ENCODE results near the gene TPRG1L. TPM values are rescaled to one million over a fixed set of nuclear protein-coding genes. Genes with fewer than 3 reads are reported as not detected.

The TPRG1L gene
- total RNA-seq, 1 experiment from 2014 or later = 13.7 TPM

DNA sequence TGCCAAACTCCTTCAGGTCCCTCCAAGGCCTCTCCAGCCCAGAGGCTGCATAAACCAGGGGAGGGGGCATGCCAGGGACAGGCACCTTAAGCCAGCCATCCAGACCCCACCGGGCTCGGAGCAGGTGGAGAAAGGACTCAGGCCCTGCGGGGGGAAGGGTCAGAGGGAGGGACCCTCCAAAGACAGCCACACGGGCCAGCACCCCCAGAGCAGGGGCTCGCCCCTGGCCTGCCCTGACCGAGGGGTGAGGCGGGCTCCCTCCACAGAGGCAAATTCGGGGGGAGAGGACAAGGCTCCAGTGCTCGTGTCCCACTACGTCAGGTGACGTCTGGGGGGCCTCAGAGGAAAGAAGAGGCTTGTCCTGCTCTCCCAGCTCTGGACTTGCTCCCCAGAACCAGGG lies 21.7 kb upstream of the TPRG1L start:
- Histone ChIP-seq H3K4me1 (ENCODE audit: insufficient read depth, low read length, poor library complexity, severe bottlenecking) (no peaks in the 10 kb centered on the region), H3K4me3 (ENCODE audit: low read depth, low read length, poor library complexity, severe bottlenecking) (no peak overlapping the region), H3K36me3 (ENCODE audit: insufficient read depth, low read length, poor library complexity, severe bottlenecking) (no peaks in the 10 kb centered on the region), H3K27ac (ENCODE audit: low read depth, low read length, poor library complexity, severe bottlenecking) (no peak overlapping the region), H3K9me3 (ENCODE audit: low read depth, low read length, poor library complexity, severe bottlenecking) (no peaks in the 10 kb centered on the region), H3K27me3 (replicated peaks; ENCODE audit: insufficient read depth, low read depth, low read length, poor library complexity) (no peaks in the 10 kb centered on the region)
- no peak for DNase-seq (ENCODE audit: low spot score)
- ChIA-PET POLR2A (ENCODE audit: low non-redundant PET) (no interaction called here), CTCF (no interaction called here)
- intact Hi-C loops (cut with micrococcal nuclease; ENCODE audit: unreplicated experiment) = no loop called here
- no TSS peak for BruUV-seq (replicated peaks)
- TF ChIP-seq CTCF (conservative IDR thresholded peaks at IDR 0.05; ENCODE audit: low read depth, low read length) (no peak), EZH2 (IDR thresholded peaks at IDR 0.05; ENCODE audit: borderline replicate concordance, low read depth, low read length, poor library complexity, severe bottlenecking) (no peak)

- no peaks in the 10 kb centered on the region for H3K27me3 ChIP-seq (replicated peaks; ENCODE audit: insufficient read depth, low read depth, low read length, poor library complexity)
- POLR2A ChIA-PET (ENCODE audit: low non-redundant PET) = no interaction called here
- no peak overlapping the region for H3K27ac ChIP-seq (ENCODE audit: low read depth, low read length, poor library complexity, severe bottlenecking)
- H3K4me1 ChIP-seq (ENCODE audit: insufficient read depth, low read length, poor library complexity, severe bottlenecking) = no peaks in the 10 kb centered on the region
- H3K4me3 ChIP-seq (ENCODE audit: low read depth, low read length, poor library complexity, severe bottlenecking) = no peak overlapping the region
- TF ChIP-seq EZH2 (IDR thresholded peaks at IDR 0.05; ENCODE audit: borderline replicate concordance, low read depth, low read length, poor library complexity, severe bottlenecking) (no peak), CTCF (conservative IDR thresholded peaks at IDR 0.05; ENCODE audit: low read depth, low read length) (no peak)
- BruUV-seq (replicated peaks) = no TSS peak
- CTCF ChIA-PET = no interaction called here
- no peaks in the 10 kb centered on the region for H3K9me3 ChIP-seq (ENCODE audit: low read depth, low read length, poor library complexity, severe bottlenecking)
- H3K36me3 ChIP-seq (ENCODE audit: insufficient read depth, low read length, poor library complexity, severe bottlenecking) = no peaks in the 10 kb centered on the region
- intact Hi-C loops (cut with micrococcal nuclease; ENCODE audit: unreplicated experiment) = no loop called here
- no peak for DNase-seq (ENCODE audit: low spot score)
Measured at GRCh38 chr1:3603571-3604467, 21.0 kb upstream of the TPRG1L start.

GRCh38 chr1:3604468-3604974 lies 20.3 kb upstream of the TPRG1L start:
- TF ChIP-seq CTCF (conservative IDR thresholded peaks at IDR 0.05; ENCODE audit: low read depth, low read length) = no peak
- TF ChIP-seq EZH2 (IDR thresholded peaks at IDR 0.05; ENCODE audit: borderline replicate concordance, low read depth, low read length, poor library complexity, severe bottlenecking) = no peak
- Histone ChIP-seq H3K27ac (ENCODE audit: low read depth, low read length, poor library complexity, severe bottlenecking) (no peak overlapping the region), H3K36me3 (ENCODE audit: insufficient read depth, low read length, poor library complexity, severe bottlenecking) (no peaks in the 10 kb centered on the region), H3K9me3 (ENCODE audit: low read depth, low read length, poor library complexity, severe bottlenecking) (no peaks in the 10 kb centered on the region), H3K4me1 (ENCODE audit: insufficient read depth, low read length, poor library complexity, severe bottlenecking) (peaks cover 2% of the 10 kb centered on the region), H3K4me3 (ENCODE audit: low read depth, low read length, poor library complexity, severe bottlenecking) (no peak overlapping the region), H3K27me3 (replicated peaks; ENCODE audit: insufficient read depth, low read depth, low read length, poor library complexity) (no peaks in the 10 kb centered on the region)
- intact Hi-C loops (cut with micrococcal nuclease; ENCODE audit: unreplicated experiment) = no loop called here
- ChIA-PET CTCF (no interaction called here), POLR2A (ENCODE audit: low non-redundant PET) (no interaction called here)
- DNase-seq (ENCODE audit: low spot score) = no peak
- BruUV-seq (replicated peaks) = no TSS peak
